K562 (cell line): ENCODE measurements around the gene HEMK1. TPM values are rescaled to one million over a fixed set of nuclear protein-coding genes. Genes with fewer than 3 reads are reported as not detected.
A peak's percentile ranks its signal among the peaks of the same experiment; 100 is the strongest.

ENCODE experiments used
- BCL6 ChIP-seq: fragments of 250-450 bp; sonication (Bioruptor Pico); IDR thresholded peaks from 2 replicates; pipeline ENCODE4 v1.4.0; 2020
- CBX2 ChIP-seq: fragments of 200-600 bp; sonication (generic); IDR thresholded peaks from one replicate; pipeline ENCODE4 v1.6.1; 2012; ENCODE audit warnings: mild to moderate bottlenecking, low read length, inconsistent platforms; ENCODE audit not compliant: insufficient read depth, poor library complexity, severe bottlenecking
- EHMT2 ChIP-seq: fragments of 450-650 bp; IDR thresholded peaks from 2 replicates; pipeline ENCODE4 v1.6.1; 2018; ENCODE audit warnings: antibody characterized with exemption
- L3MBTL2 ChIP-seq: fragments of 450-650 bp; IDR thresholded peaks from 2 replicates; pipeline ENCODE4 v1.6.1; 2016; ENCODE audit warnings: mild to moderate bottlenecking, moderate library complexity
- MCM3 ChIP-seq: fragments of 450-650 bp; IDR thresholded peaks from 2 replicates; pipeline ENCODE4 v1.6.1; 2016
- NONO ChIP-seq, 2 experiments: fragments of 200-400 bp in 1 of 2; fragments of 450-650 bp in 1 of 2; formaldehyde crosslinking in 1 of 2; IDR thresholded peaks; 2 replicates each; pipeline ENCODE4 v1.6.1; 2017; ENCODE audit warnings: low read depth in 2 of 2, mild to moderate bottlenecking in 2 of 2, moderate library complexity in 2 of 2, low read length in 1 of 2
- NUFIP1 ChIP-seq: fragments of 450-650 bp; IDR thresholded peaks from 2 replicates; pipeline ENCODE4 v1.6.1; 2018; ENCODE audit not compliant: partially characterized antibody
- PCBP2 ChIP-seq: fragments of 200-400 bp; formaldehyde crosslinking; IDR thresholded peaks from 2 replicates; pipeline ENCODE4 v1.6.1; 2018; ENCODE audit warnings: low read length, low read depth, mild to moderate bottlenecking, moderate library complexity; ENCODE audit not compliant: poor library complexity, severe bottlenecking
- SAFB ChIP-seq: fragments of 200-400 bp; formaldehyde crosslinking; IDR thresholded peaks from 2 replicates; pipeline ENCODE4 v1.6.1; 2017; ENCODE audit warnings: low read depth, low read length, borderline replicate concordance
- SMC3 ChIP-seq: conservative IDR thresholded peaks from 2 replicates; pipeline ENCODE4 v1.6.1; 2011; ENCODE audit warnings: low read depth, low read length, improper control_type of control experiment; ENCODE audit not compliant: insufficient read depth
- TAF15 ChIP-seq: fragments of 200-400 bp; formaldehyde crosslinking; IDR thresholded peaks from 2 replicates; pipeline ENCODE4 v1.6.1; 2017; ENCODE audit warnings: mild to moderate bottlenecking, low read depth, low read length, moderate library complexity
- TGIF2 ChIP-seq: sonication (generic); formaldehyde crosslinking; IDR thresholded peaks from 2 replicates; pipeline ENCODE4 v1.8.1; 2022; ENCODE audit warnings: mild to moderate bottlenecking, missing genetic modification reagents, moderate library complexity
- UBTF ChIP-seq, 2 experiments: IDR thresholded peaks; 2 replicates each; pipeline ENCODE4 v1.6.1; 2012; ENCODE audit warnings: improper control_type of control experiment in 2 of 2, low read depth in 2 of 2, low read length in 2 of 2, borderline replicate concordance in 1 of 2
- YY1 ChIP-seq, 3 experiments: IDR thresholded peaks; 2 replicates each; pipeline ENCODE4 v1.6.1; 2011; ENCODE audit warnings: low read length in 2 of 3, mild to moderate bottlenecking in 2 of 3, moderate library complexity in 2 of 3, borderline replicate concordance in 1 of 3, control low read depth in 1 of 3, low read depth in 1 of 3; ENCODE audit not compliant: insufficient read depth in 3 of 3, insufficient replicate concordance in 2 of 3, control insufficient read depth in 1 of 3, insufficient read length in 1 of 3; ENCODE audit errors: extremely low read depth in 1 of 3
- ZBED1 ChIP-seq: IDR thresholded peaks from 2 replicates; pipeline ENCODE4 v1.6.1; 2014
- ZBTB7A ChIP-seq: IDR thresholded peaks from 2 replicates; pipeline ENCODE4 v1.6.1; 2011; ENCODE audit warnings: low read depth, mild to moderate bottlenecking, low read length, moderate library complexity, borderline replicate concordance; ENCODE audit not compliant: control insufficient read depth
- ZFX ChIP-seq: sonication (generic); formaldehyde crosslinking; IDR thresholded peaks from 2 replicates; pipeline ENCODE4 v1.8.0; 2022; ENCODE audit warnings: mild to moderate bottlenecking, missing genetic modification reagents, moderate library complexity
- ZNF121 ChIP-seq: sonication (generic); formaldehyde crosslinking; conservative IDR thresholded peaks from 2 replicates; pipeline ENCODE4 v1.8.0; 2022; ENCODE audit warnings: missing genetic modification reagents
- ZNF584 ChIP-seq: fragments of 200-800 bp; sonication (Bioruptor generic); IDR thresholded peaks from 2 replicates; pipeline ENCODE4 v1.6.1; 2016; ENCODE audit warnings: low read depth, mild to moderate bottlenecking, missing genetic modification characterization, missing compliant biosample characterization
- ZZZ3 ChIP-seq: fragments of 450-650 bp; IDR thresholded peaks from 2 replicates; pipeline ENCODE4 v1.6.1; 2016; ENCODE audit warnings: antibody characterized with exemption, mild to moderate bottlenecking, moderate library complexity
- polyA plus RNA-seq, 8 experiments: library from polyadenylated mRNA; depleted of rRNA in 4 of 8; stranded (reverse) in 5 of 8; unstranded in 3 of 8; fragments of >200 nt; fragmentation: Nextera tagmentation in 2 of 8; fragmentation: Illumina TruSeq in 1 of 8; extraction: Ambion mirVana in 2 of 8; extraction: Trizol in 1 of 8; gene quantifications; 2 replicates each; pipeline versions ENCODE4 v1.2.1 to v1.2.3, GENCODE V29; 2011 to 2014; ENCODE audit warnings: inconsistent platforms in 1 of 8, missing spikeins in 1 of 8
- total RNA-seq, 7 experiments: library from RNA; depleted of rRNA in 6 of 7; stranded (reverse); fragments of >200 nt in 6 of 7; fragmentation: Illumina TruSeq in 2 of 7; extraction: Trizol in 2 of 7; gene quantifications; 2 replicates each; pipeline versions ENCODE4 v1.2.1 to v1.2.3, GENCODE V29; 2011 to 2021; ENCODE audit warnings: low replicate concordance in 1 of 7
- TF ChIP-seq, protein P1 (sequence below): fragments of 250-450 bp; sonication (Bioruptor Pico); IDR thresholded peaks from 2 replicates; pipeline ENCODE4 v1.4.0; 2020; ENCODE audit warnings: mild to moderate bottlenecking, moderate library complexity
- TF ChIP-seq, protein P2 (sequence below): sonication (generic); formaldehyde crosslinking; IDR thresholded peaks from 2 replicates; pipeline ENCODE4 v1.4.0; 2020; ENCODE audit warnings: mild to moderate bottlenecking, missing genetic modification reagents

HEMK1 gene
- total and polyA plus RNA-seq, 9 of the 15 experiments (the other 6 are each of a cell fraction or from before 2014, with no cell fraction given): 2.0 to 16.8 (median 11.4) TPM

GRCh38 chr3:50617096-50617791, 47.9 kb downstream of the HEMK1 start, which contains the start of gene MAPKAPK3 (continued):
- TF ChIP-seq, protein P1, sequence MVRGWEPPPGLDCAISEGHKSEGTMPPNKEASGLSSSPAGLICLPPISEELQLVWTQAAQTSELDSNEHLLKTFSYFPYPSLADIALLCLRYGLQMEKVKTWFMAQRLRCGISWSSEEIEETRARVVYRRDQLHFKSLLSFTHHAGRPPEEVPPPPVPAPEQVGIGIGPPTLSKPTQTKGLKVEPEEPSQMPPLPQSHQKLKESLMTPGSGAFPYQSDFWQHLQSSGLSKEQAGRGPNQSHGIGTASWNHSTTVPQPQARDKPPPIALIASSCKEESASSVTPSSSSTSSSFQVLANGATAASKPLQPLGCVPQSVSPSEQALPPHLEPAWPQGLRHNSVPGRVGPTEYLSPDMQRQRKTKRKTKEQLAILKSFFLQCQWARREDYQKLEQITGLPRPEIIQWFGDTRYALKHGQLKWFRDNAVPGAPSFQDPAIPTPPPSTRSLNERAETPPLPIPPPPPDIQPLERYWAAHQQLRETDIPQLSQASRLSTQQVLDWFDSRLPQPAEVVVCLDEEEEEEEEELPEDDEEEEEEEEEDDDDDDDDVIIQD (CRISPR knock-in tag): no peak
- TF ChIP-seq ZNF584 (CRISPR knock-in tag) (no peak), ZBED1 (no peak), ZFX (peak; percentile 55; the same call in 1 of the 2 replicates), ZBTB7A (peak; percentile 48; the same call in 1 of the 2 replicates), NONO (IDR thresholded peaks at IDR 0.05; ENCODE audit: low read depth in 2 of 2, low read length in 1 of 2) (no peak), TAF15 (no peak), EHMT2 (no peak), BCL6 (no peak), TGIF2 (no peak), UBTF (IDR thresholded peaks at IDR 0.05; ENCODE audit: borderline replicate concordance in 1 of 2, low read depth in 2 of 2, low read length in 2 of 2) (no peak), YY1 (IDR thresholded peaks at IDR 0.05; ENCODE audit: borderline replicate concordance in 1 of 3, control insufficient read depth in 1 of 3, extremely low read depth in 1 of 3, insufficient read depth in 3 of 3, insufficient read length in 1 of 3, insufficient replicate concordance in 2 of 3, low read depth in 1 of 3, low read length in 2 of 3) (peak in 1 of 3 experiments; percentile 21), SAFB (no peak), NUFIP1 (no peak), CBX2 (no peak), MCM3 (no peak), SMC3 (no peak), ZNF121 (CRISPR knock-in tag) (no peak), L3MBTL2 (peak; percentile 40; the same call in 1 of the 2 replicates), PCBP2 (no peak), ZZZ3 (no peak)
- TF ChIP-seq, protein P2, sequence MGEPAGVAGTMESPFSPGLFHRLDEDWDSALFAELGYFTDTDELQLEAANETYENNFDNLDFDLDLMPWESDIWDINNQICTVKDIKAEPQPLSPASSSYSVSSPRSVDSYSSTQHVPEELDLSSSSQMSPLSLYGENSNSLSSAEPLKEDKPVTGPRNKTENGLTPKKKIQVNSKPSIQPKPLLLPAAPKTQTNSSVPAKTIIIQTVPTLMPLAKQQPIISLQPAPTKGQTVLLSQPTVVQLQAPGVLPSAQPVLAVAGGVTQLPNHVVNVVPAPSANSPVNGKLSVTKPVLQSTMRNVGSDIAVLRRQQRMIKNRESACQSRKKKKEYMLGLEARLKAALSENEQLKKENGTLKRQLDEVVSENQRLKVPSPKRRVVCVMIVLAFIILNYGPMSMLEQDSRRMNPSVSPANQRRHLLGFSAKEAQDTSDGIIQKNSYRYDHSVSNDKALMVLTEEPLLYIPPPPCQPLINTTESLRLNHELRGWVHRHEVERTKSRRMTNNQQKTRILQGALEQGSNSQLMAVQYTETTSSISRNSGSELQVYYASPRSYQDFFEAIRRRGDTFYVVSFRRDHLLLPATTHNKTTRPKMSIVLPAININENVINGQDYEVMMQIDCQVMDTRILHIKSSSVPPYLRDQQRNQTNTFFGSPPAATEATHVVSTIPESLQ: no peak
